GM18858 (cell line): Measurements from ENCODE around the gene RPS14.
A peak's percentile ranks its signal among the peaks of the same experiment; 100 is the strongest.

Source experiments
- ATAC-seq: cut with Tn5 transposase; IDR thresholded peaks from one replicate; pipeline ENCODE4 v1.9.1; 2021; ENCODE audit not compliant: unreplicated experiment

Gene RPS14

GRCh38 chr5:150449517-150450339, at the start of gene RPS14:
Gene RPS14, minus strand, starts transcription at chr5:150449739. Its CDS starts 2,006 bp downstream, at chr5:150447733.
- peak; percentile 86 for ATAC-seq

GRCh38 chr5:150498971-150499370, 49.4 kb upstream of the RPS14 start:
- ATAC-seq, result no peak

GRCh38 chr5:150498501-150498900, 49.0 kb upstream of the RPS14 start:
- ATAC-seq, result no peak

- no peak for ATAC-seq
Measured at GRCh38 chr5:150497989-150498317, 48.4 kb upstream of the RPS14 start.

- no peak for ATAC-seq
Measured at GRCh38 chr5:150497274-150497988, 47.9 kb upstream of the RPS14 start.

GRCh38 chr5:150496534-150496933, 47.0 kb upstream of the RPS14 start:
- ATAC-seq, result no peak

GRCh38 chr5:150496098-150496497, 46.6 kb upstream of the RPS14 start:
- no peak for ATAC-seq

GRCh38 chr5:150492621-150493020, 43.1 kb upstream of the RPS14 start:
- no peak for ATAC-seq

- no peak for ATAC-seq
Measured at GRCh38 chr5:150491876-150492275, 42.3 kb upstream of the RPS14 start.

GRCh38 chr5:150490754-150491153, 41.2 kb upstream of the RPS14 start:
- no peak for ATAC-seq

- no peak for ATAC-seq
Measured at GRCh38 chr5:150490296-150490669, 40.7 kb upstream of the RPS14 start.

GRCh38 chr5:150489360-150490295, 40.1 kb upstream of the RPS14 start:
- peak; percentile 85 for ATAC-seq

- no peak for ATAC-seq
Measured at GRCh38 chr5:150488519-150489359, 39.2 kb upstream of the RPS14 start.

GRCh38 chr5:150487199-150488061, 37.9 kb upstream of the RPS14 start:
- ATAC-seq, result no peak

GRCh38 chr5:150486402-150487198, 37.1 kb upstream of the RPS14 start:
- no peak for ATAC-seq

- no peak for ATAC-seq
Measured at GRCh38 chr5:150485693-150486401, 36.3 kb upstream of the RPS14 start.

- no peak for ATAC-seq
Measured at GRCh38 chr5:150484964-150485692, 35.6 kb upstream of the RPS14 start.
